NCI-H1930 (cell line): ENCODE data around the gene SNAP29.
A peak's percentile ranks its signal among the peaks of the same experiment; 100 is the strongest.
"Not testable (repeated sequence)": the region's sequence is repeated elsewhere in the genome, so short reads cannot be mapped to it uniquely, and the experiment has no call there.

Experiments
- DNase-seq, 2 experiments: peaks; one replicate each; lab custom pipeline; 2025; lab: John Stamatoyannopoulos, UW

The SNAP29 gene

DNA sequence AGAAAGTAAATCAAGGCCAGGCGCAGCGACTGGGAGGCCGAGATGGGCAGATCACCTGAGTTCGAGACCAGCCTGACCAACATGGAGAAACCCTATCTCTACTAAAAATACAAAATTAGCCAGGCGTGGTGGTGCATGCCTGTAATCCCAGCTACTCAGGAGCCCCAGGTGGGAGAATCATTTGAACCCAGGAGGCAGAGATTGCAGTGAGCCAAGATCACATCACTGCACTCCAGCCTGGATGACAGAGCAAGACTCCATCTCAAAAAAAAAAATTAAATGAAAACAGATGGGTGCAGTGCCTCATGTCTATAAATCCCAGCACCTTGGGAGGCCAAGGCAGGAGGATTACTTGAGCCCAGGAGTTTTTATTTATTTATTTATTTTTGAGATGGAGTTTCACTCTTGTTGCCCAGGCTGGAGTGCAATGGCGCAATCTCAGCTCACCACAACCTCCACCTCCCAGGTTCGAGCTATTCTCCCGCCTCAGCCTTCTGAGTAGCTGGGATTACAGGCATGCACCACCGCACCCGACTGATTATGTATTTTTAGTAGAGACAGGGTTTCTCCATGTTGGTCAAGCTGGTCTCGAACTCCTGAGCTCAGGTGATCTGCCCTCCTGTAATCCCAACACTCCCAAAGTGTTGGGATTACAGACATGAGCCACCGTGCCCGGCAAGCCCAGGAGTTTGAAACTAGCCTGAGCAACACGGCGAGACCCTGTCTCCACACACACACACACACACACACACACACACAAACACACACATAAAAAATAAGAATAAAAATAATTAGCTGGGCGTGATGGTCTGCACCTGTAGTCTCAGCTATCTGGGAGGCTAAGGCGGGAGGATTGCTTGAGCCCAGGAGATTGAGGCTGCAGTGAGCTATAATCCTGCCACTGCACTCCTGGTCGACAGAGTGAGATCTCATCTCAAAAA, 42.6 kb downstream of the SNAP29 start:
- DNase-seq, result not testable (repeated sequence)

DNA sequence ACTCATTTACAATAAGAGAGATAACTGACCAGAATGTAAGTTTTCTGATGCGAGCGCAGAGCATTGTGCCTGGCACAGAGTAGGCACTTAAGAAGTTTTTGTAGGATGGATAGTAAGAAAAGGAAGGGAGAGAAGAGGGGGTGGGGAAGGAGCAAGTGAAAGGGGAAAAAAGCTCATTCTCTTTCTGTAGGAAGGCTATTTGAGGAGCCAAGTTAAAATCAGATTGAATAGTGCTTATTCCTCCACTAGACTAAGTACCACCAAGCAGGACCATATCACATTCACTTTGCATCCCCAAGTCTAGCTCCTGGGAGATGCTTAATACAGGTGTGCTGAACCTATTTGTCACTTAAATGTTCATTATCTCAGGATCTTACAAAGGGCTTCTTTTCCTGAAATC, 44.3 kb downstream of the SNAP29 start:
- no peak for DNase-seq

DNA sequence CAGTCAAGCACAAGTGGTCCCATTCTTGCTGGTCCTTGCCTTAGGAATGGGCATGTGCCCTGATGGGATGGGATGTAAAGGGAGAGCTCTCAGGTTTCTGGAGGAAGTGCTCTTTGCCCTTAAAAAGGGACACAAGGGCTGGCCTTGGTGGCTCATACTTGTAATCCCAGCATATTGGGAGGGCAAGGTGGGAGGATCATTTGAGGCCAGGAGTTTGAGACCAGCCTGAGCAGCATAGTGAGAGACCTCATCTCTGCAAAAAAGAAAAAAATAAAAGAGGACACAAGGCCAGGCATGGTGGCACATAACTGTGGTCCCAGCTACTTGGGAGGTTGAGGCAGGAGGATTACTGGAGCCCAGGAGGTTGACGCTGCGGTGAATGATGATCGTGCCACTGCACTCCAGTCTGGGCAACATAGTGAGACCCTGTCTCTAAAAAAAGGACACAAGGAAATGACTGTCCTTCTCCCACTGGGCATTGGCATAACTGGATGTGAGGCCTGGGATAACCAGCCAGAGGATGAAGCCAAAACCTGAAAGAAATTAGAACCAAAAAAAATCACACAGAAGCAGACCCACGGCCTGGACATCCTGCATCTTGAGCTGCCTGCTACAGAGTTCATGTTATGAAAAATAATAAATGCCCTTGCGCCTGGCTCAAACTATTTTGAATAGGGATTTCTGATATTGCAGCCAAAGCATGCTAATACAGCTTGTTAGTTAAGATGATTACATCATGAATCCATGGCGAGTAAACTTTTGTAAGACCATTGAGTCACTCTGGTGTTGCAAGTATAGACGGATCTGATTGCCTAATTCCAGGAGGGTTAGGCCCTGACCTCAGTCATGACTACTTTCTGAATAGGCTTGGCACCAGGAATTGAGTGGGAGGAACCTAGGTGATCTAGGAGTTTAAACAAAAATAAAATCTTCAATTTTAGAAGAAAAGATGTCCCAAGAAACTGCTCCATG, 45.5 kb downstream of the SNAP29 start:
- no peak for DNase-seq

- DNase-seq, result no peak
These were observed 46.2 kb downstream of the SNAP29 start for GRCh38 chr22:20904980-20905355.

- DNase-seq, result no peak
These were observed 46.9 kb downstream of the SNAP29 start for GRCh38 chr22:20905415-20906386.

DNA sequence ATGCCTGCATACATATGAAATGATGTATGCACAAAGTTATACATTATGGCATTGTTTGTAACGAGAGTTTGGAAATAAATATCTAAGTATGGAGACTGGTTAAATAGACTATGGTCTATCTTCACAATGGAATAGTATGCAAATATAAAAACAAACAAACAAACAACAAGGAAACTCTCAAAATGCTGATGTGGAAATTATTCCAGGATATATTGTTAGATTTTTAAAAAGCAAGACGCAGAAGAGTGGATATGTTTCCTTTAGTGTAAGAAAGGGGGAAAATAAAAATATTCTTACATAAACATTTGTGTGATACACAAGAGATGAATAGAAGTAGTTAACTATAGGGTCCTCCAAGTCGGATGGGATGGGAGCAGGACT, 47.6 kb downstream of the SNAP29 start:
- no peak for DNase-seq

DNA sequence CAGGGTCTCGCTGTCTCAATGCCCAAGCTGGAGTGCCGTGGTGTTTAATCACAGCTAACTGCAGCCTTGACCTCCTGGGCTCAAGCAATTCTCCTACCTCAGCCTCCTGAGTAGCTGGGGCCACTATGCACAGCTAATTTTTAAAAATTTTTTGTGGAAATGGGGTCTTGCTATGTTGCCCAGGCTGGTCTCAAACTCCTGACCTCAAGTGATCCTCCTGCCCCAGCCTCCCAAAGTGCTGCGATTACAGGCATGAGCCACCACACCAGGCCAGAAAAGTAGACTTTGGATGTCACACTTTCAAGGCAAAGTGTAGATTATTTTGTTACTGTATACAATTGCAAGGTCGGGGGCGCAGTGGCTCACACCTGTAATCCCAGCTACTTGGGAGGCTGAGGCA, 49.9 kb downstream of the SNAP29 start:
- DNase-seq, result not testable (repeated sequence)

- DNase-seq, result no peak
These were observed 50.9 kb downstream of the SNAP29 start for GRCh38 chr22:20909543-20910303.

GRCh38 chr22:20912494-20912893, 53.7 kb downstream of the SNAP29 start:
- no peak for DNase-seq

DNA sequence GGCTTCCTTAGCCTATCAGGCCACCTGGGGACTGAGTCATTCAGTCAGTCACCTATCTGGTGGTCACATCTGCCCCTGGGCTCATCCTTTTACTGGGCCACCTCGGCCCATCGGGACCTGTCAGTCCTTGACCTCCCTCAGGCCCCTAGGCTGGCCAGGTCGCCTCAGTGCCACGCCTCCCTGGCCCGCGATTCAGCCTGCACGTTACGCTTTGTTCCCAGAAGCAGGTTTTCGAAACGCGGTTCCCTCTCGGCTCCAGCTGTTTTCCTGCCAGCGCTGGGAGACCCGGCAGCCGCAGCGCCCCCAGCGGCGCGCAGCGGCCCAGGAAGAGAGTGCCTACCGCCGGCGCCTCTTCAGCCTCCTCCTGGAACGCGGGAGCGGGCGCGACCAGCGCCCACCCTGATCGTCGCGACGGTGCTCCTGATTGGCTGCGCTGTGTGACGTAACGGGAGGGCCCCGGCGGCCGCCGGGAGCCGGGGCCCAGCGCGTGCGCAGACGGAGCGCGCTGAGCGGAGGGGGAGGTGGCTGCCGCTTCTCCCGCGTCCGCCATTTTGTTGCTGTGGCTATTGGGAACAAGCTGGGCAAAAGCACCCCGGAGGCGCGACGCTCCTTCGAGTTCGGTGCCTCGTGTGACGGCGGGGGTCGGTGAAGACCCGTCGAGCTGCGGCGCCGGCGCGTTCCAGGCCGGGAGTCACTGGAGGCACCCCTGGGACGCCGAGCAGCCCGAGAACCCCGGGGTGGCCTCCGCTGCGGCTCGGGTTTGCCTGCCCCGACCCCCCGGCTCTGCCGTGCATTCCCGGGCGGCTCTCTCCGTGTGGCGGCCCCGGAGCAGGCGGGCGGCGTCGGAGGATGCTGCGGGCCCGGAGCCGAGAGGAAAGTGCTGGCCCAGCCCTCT, 58.4 kb downstream of the SNAP29 start, which contains the start of gene CRKL:
CRKL (plus strand) TSS at position 492 of the 895 bp plus-strand sequence. CDS start 528 bp downstream, outside the sequence.
- peak; percentile 93 to 95 for DNase-seq

DNA sequence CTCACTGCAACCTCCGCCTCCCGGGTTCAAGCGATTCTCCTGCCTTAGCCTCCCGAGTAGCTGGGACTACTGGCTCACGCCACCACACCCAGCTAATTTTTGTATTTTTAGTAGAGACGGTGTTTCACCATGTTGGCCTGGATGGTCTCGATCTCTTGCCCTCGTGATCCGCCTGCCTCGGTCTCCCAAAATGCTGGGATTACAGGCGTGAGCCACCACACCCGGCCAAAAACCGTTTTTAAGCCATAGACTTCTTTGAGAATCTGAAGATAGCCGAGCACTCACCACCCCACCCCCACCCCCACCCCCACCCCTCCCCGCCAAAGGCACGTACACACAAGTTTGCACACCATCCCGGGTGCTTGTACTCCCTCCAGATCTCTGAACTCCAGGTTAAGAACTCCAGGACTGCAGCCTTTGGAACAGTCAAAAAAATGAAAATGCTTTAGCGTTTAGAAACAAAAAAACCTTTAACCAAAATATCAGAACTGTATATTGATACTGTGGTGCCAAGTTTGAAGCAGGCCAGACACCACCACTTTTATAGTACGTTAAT, 59.9 kb downstream of the SNAP29 start:
- no peak for DNase-seq

DNA sequence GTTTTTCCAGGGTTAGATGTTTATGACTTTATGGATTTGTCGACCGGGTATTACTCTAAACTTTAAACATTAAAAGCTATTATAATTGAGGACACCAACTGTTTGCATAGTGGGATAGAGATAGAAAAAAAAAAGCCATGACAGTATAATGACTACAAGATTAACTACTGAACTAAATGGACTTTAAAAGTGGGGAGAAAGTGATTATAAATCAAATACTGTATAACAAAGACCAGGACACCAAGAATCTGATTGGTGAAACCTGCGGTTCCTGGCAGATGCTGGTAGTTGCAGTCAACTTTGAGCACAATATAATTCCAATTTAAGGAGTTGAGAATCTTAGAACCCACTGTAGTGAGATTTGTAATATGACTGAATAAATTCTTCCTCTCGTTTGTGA, 60.9 kb downstream of the SNAP29 start:
- DNase-seq, result no peak

- no peak for DNase-seq
These were observed 62.0 kb downstream of the SNAP29 start for GRCh38 chr22:20920881-20921203.

DNA sequence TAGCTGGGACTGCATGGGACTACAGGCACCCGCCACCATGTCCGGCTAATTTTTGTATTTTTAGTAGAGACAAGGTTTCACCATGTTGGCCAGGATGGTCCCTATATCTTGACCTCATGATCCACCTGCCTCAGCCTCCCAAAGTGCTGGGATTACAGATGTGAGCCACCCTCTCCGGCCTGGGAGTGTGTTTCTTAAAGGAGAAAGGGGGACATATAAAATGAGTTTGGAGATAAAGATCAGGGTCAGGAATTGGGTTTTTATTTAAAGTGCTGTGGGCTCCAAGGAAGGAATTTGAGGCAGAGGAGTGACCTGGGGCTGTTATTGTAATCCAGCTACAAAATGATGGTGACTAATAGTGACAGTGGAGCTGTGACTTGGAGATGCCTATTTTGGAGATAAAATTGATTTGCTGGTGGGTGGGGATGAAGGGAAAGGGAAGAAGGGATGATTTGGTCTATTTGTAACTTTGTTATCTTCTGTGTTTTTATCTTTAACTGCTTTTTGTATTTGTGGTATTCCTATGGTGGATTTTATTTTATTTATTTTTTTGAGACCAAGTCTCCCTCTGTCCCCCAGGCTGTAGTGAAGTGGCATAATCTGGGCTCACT, 63.4 kb downstream of the SNAP29 start:
- no peak for DNase-seq

- no peak for DNase-seq
These were observed 67.4 kb downstream of the SNAP29 start for GRCh38 chr22:20926243-20926642.

GRCh38 chr22:20927940-20928572, 69.2 kb downstream of the SNAP29 start:
- no peak for DNase-seq

DNA sequence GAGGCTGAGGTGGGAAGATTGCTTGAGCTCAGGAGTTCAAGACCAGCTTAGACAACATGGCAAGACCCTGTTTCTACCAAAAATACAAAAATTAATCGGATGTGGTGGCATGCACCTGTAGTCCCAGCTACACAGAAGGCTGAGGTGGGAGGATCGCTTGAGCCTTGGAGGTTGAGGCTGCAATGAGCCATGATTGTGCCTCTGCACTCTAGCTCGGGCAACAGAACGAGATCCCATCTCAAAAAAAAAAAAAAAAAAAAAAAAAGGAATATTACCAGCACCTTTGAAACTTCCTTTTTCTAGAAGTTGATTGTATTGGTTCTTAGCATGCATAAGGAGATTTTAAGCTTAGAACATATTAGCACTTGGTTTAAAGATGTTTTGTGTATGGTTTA, 69.8 kb downstream of the SNAP29 start:
- no peak for DNase-seq

GRCh38 chr22:20930004-20930403, 71.2 kb downstream of the SNAP29 start:
- DNase-seq, result no peak
